Hindlimb muscle (tissue), 1 donor: ENCODE results near the gene SLC23A1. TPM values are rescaled to one million over a fixed set of nuclear protein-coding genes. Genes with fewer than 3 reads are reported as not detected.
"Not testable (repeated sequence)": the region's sequence is repeated elsewhere in the genome, so short reads cannot be mapped to it uniquely, and the experiment has no call there.

Experiments
- DNase-seq: peaks from one replicate; pipeline ENCODE4 v3.0.0-alpha.2; 2013
- polyA plus RNA-seq: library from polyadenylated mRNA; unstranded; fragments of 120-200 nt; gene quantifications from one replicate; pipeline ENCODE4 v1.2.1, GENCODE V29; 2013; ENCODE audit not compliant: insufficient read length

SLC23A1 gene
- polyA plus RNA-seq, 1 donor, result 0.48 TPM

GRCh38 chr5:139389701-139390638 lies 6.9 kb upstream of the SLC23A1 start, which contains the start of gene MZB1:
MZB1 (minus strand) TSS chr5:139389913; CDS start chr5:139389856, 57 bp downstream.
- DNase-seq, result no peak

- no peak for DNase-seq
Observed at GRCh38 chr5:139388198-139388821, 5.2 kb upstream of the SLC23A1 start.

GRCh38 chr5:139387611-139388197 lies 4.6 kb upstream of the SLC23A1 start:
- DNase-seq, result no peak

- DNase-seq, result not testable (repeated sequence)
Observed at GRCh38 chr5:139386956-139387355, 3.9 kb upstream of the SLC23A1 start.

- no peak for DNase-seq
Observed at GRCh38 chr5:139386050-139386438, 2.9 kb upstream of the SLC23A1 start.

GRCh38 chr5:139385061-139386049 lies 2.3 kb upstream of the SLC23A1 start:
- DNase-seq, result no peak

GRCh38 chr5:139384591-139385051 lies 1.5 kb upstream of the SLC23A1 start:
- DNase-seq, result no peak

GRCh38 chr5:139383993-139384590 lies 995 bp upstream of the SLC23A1 start:
- DNase-seq, result no peak

- DNase-seq, result no peak
Observed at GRCh38 chr5:139382807-139383206, 290 bp downstream of the SLC23A1 start.

GRCh38 chr5:139381837-139382761 lies 998 bp downstream of the SLC23A1 start:
- no peak for DNase-seq

GRCh38 chr5:139379626-139380449 lies 3.3 kb downstream of the SLC23A1 start:
- DNase-seq, result no peak

- DNase-seq, result no peak
Observed at GRCh38 chr5:139378941-139379361, 4.1 kb downstream of the SLC23A1 start.

- DNase-seq, result no peak
Observed at GRCh38 chr5:139378101-139378825, 4.8 kb downstream of the SLC23A1 start.

GRCh38 chr5:139377226-139377625 lies 5.9 kb downstream of the SLC23A1 start:
- no peak for DNase-seq

- DNase-seq, result no peak
Observed at GRCh38 chr5:139376364-139376763, 6.7 kb downstream of the SLC23A1 start.

GRCh38 chr5:139374909-139375308 lies 8.2 kb downstream of the SLC23A1 start:
- DNase-seq, result no peak

GRCh38 chr5:139371482-139372435 lies 11.3 kb downstream of the SLC23A1 start:
- DNase-seq, result no peak
